HCT116 (cell line): ENCODE data around the gene ABCA1. TPM values are rescaled to one million over a fixed set of nuclear protein-coding genes. Genes with fewer than 3 reads are reported as not detected.

Experiments used
- ATAC-seq: fragments of 200-7000 bp; cut with Tn5 transposase; 2 replicates; pipeline ENCODE4 v1.9.1; 2020; ENCODE audit warnings: mild to moderate bottlenecking, moderate library complexity
- BruUV-seq: library from RNA; stranded (reverse); fragments of 400-500 nt; replicated peaks from 2 replicates; lab custom pipeline; 2021; lab: Mats Ljungman, UMichigan
- CTCF ChIA-PET: fragments of 300-600 bp; sonication (Branson Sonifier 250); formaldehyde crosslinking; loops from one replicate; lab custom pipeline; 2021; ENCODE audit warnings: antibody characterized with exemption; lab: Charles Lee
- POLR2A ChIA-PET: fragments of 300-600, 350-600 bp; sonication (Branson Sonifier 250); formaldehyde crosslinking; loops from one replicate; lab custom pipeline; 2021; ENCODE audit warnings: antibody characterized with exemption; lab: Charles Lee
- RAD21 ChIA-PET, 2 experiments: fragments of 300-600 bp; sonication (Branson Sonifier 250); formaldehyde crosslinking; loops; one replicate each; lab custom pipeline; 2023; ENCODE audit warnings: low total read pairs in 2 of 2; ENCODE audit not compliant: uncharacterized antibody in 2 of 2, unreplicated experiment in 2 of 2, low non-redundant PET in 1 of 2; lab: Charles Lee
- DNase-seq: peaks from one replicate; pipeline ENCODE4 v3.0.0-alpha.2; 2010; ENCODE audit warnings: low read depth, low spot score
- H2AFZ ChIP-seq: fragments of 200-600 bp; shearing (Covaris generic), sonication (generic); 2 replicates; pipeline ENCODE4 v1.6.1; 2017; ENCODE audit warnings: low read depth, mixed run types, mixed read lengths, antibody characterized with exemption, low read length; ENCODE audit not compliant: poor library complexity, severe bottlenecking
- H3K27ac ChIP-seq: 2 replicates; pipeline ENCODE4 v1.5.1; 2012; ENCODE audit warnings: low read depth, low read length
- H3K27me3 ChIP-seq: fragments of 200-600 bp; sonication (generic); 2 replicates; pipeline ENCODE4 v1.6.1; 2016; ENCODE audit warnings: mixed run types, low read length, mixed read lengths; ENCODE audit not compliant: insufficient read depth
- H3K36me3 ChIP-seq, 2 experiments: fragments of 200-500 bp in 1 of 2; fragments of 200-600 bp in 1 of 2; sonication (Bioruptor generic) in 1 of 2; sonication (generic) in 1 of 2; 2 replicates each; pipeline versions ENCODE4 v1.5.1 to v1.6.1; 2014 to 2016; ENCODE audit warnings: low read length in 2 of 2, inconsistent platforms in 1 of 2, mixed read lengths in 1 of 2, mixed run types in 1 of 2; ENCODE audit not compliant: insufficient read depth in 2 of 2, control insufficient read depth in 1 of 2
- H3K4me1 ChIP-seq, 2 experiments: fragments of 200-600 bp in 1 of 2; sonication (generic) in 1 of 2; 2 replicates each; pipeline versions ENCODE4 v1.5.1 to v1.6.1; 2012 to 2017; ENCODE audit warnings: low read length in 2 of 2, inconsistent platforms in 1 of 2, mild to moderate bottlenecking in 1 of 2, mixed read lengths in 1 of 2, mixed run types in 1 of 2, moderate library complexity in 1 of 2; ENCODE audit not compliant: insufficient read depth in 2 of 2, control insufficient read depth in 1 of 2
- H3K4me2 ChIP-seq: fragments of 200-600 bp; sonication (generic); 2 replicates; pipeline ENCODE4 v1.6.1; 2017; ENCODE audit warnings: mixed run types, low read length, mixed read lengths
- H3K4me3 ChIP-seq, 2 experiments: fragments of 200-600 bp in 1 of 2; sonication (generic) in 1 of 2; replicated peaks in 1 of 2; 2 replicates each; pipeline ENCODE4 v1.5.1; 2011 to 2016; ENCODE audit warnings: low read length in 2 of 2, control low read depth in 1 of 2, low read depth in 1 of 2, mild to moderate bottlenecking in 1 of 2, mixed read lengths in 1 of 2, mixed run types in 1 of 2
- H3K79me2 ChIP-seq: fragments of 200-600 bp; sonication (generic); 2 replicates; pipeline ENCODE4 v1.6.1; 2017; ENCODE audit warnings: mild to moderate bottlenecking, mixed run types, low read length, moderate library complexity, mixed read lengths; ENCODE audit not compliant: insufficient read depth
- H3K9ac ChIP-seq: fragments of 200-600 bp; sonication (generic); 2 replicates; pipeline ENCODE4 v1.6.1; 2016; ENCODE audit warnings: low read length, mixed read lengths
- H3K9me2 ChIP-seq: fragments of 200-600 bp; sonication (generic), shearing (Covaris generic); 2 replicates; pipeline ENCODE4 v1.6.1; 2017; ENCODE audit warnings: mixed run types, mild to moderate bottlenecking, moderate library complexity; ENCODE audit not compliant: insufficient read depth
- H3K9me3 ChIP-seq, 2 experiments: fragments of 200-500 bp in 1 of 2; fragments of 200-600 bp in 1 of 2; sonication (Bioruptor generic) in 1 of 2; sonication (generic) in 1 of 2; 2 replicates each; pipeline ENCODE4 v1.6.1; 2014 to 2017; ENCODE audit warnings: low read length in 2 of 2, mixed read lengths in 2 of 2, inconsistent platforms in 1 of 2, low read depth in 1 of 2, mild to moderate bottlenecking in 1 of 2, mixed run types in 1 of 2, moderate library complexity in 1 of 2; ENCODE audit not compliant: control insufficient read depth in 1 of 2, insufficient read depth in 1 of 2
- H4K20me1 ChIP-seq: fragments of 200-600 bp; sonication (generic), shearing (Covaris generic); 2 replicates; pipeline ENCODE4 v1.6.1; 2017; ENCODE audit warnings: mixed run types, mild to moderate bottlenecking, moderate library complexity; ENCODE audit not compliant: insufficient read depth
- CBX3 ChIP-seq: IDR thresholded peaks from 2 replicates; pipeline ENCODE4 v1.6.1; 2012; ENCODE audit warnings: low read depth
- EGR1 ChIP-seq: IDR thresholded peaks from 2 replicates; pipeline ENCODE4 v1.6.1; 2012; ENCODE audit warnings: low read depth
- EZH2 ChIP-seq: fragments of 200-600 bp; sonication (generic); IDR thresholded peaks from 2 replicates; pipeline ENCODE4 v1.6.1; 2017; ENCODE audit warnings: antibody characterized with exemption, mixed run types
- EZH2phosphoT487 ChIP-seq: fragments of 200-600 bp; IDR thresholded peaks from 2 replicates; pipeline ENCODE4 v1.6.1; 2018; ENCODE audit warnings: antibody characterized with exemption, borderline replicate concordance
- FOSL1 ChIP-seq: IDR thresholded peaks from 2 replicates; pipeline ENCODE4 v1.6.1; 2012; ENCODE audit warnings: low read depth
- JUND ChIP-seq: IDR thresholded peaks from 2 replicates; pipeline ENCODE4 v1.6.1; 2012
- POLR2A ChIP-seq: IDR thresholded peaks from 2 replicates; pipeline ENCODE4 v1.7.0; 2011; ENCODE audit warnings: borderline replicate concordance; ENCODE audit not compliant: insufficient read depth, insufficient read length; ENCODE audit errors: extremely low read depth
- POLR2AphosphoS5 ChIP-seq: IDR thresholded peaks from 2 replicates; pipeline ENCODE4 v1.6.1; 2011; ENCODE audit warnings: mild to moderate bottlenecking, low read depth, low read length, moderate library complexity
- RAD21 ChIP-seq: IDR thresholded peaks from 2 replicates; pipeline ENCODE4 v1.6.1; 2012; ENCODE audit warnings: low read depth, mild to moderate bottlenecking
- SP1 ChIP-seq: IDR thresholded peaks from 2 replicates; pipeline ENCODE4 v1.6.1; 2012; ENCODE audit warnings: low read depth
- TCF7L2 ChIP-seq: IDR thresholded peaks from 2 replicates; pipeline ENCODE4 v1.7.0; 2011; ENCODE audit warnings: borderline replicate concordance, inconsistent platforms; ENCODE audit not compliant: insufficient read depth, insufficient read length; ENCODE audit errors: extremely low read depth
- YY1 ChIP-seq: IDR thresholded peaks from 2 replicates; pipeline ENCODE4 v1.6.1; 2011; ENCODE audit warnings: low read length, low read depth, moderate library complexity, mild to moderate bottlenecking; ENCODE audit not compliant: insufficient replicate concordance; ENCODE audit errors: extremely low read depth
- ZFX ChIP-seq: fragments of 450-650 bp; IDR thresholded peaks from 2 replicates; pipeline ENCODE4 v1.6.1; 2017
- ZNF274 ChIP-seq: fragments of 200-500 bp; sonication (Bioruptor generic); IDR thresholded peaks from 2 replicates; pipeline ENCODE4 v1.6.1; 2014; ENCODE audit warnings: mild to moderate bottlenecking, low read depth, low read length, inconsistent platforms
- intact Hi-C: fragments of 100-400 bp; cut with micrococcal nuclease; formaldehyde crosslinking; loops from 2 replicates; pipeline ENCODE4 v1.10.0; 2022
- total RNA-seq: library from RNA; stranded (reverse); gene quantifications from one replicate; pipeline ENCODE4 v1.2.1, GENCODE V29; 2021; ENCODE audit not compliant: unreplicated experiment
- TF ChIP-seq, protein P1 (sequence below): IDR thresholded peaks from 2 replicates; pipeline ENCODE4 v1.6.1; 2012
- TF ChIP-seq, protein P2 (sequence below): IDR thresholded peaks from 2 replicates; pipeline ENCODE4 v1.6.1; 2012; ENCODE audit warnings: low read depth
- TF ChIP-seq, protein P3 (sequence below), 3 experiments: fragments of 200-600 bp in 1 of 3; sonication (generic) in 1 of 3; IDR thresholded peaks in 2 of 3; conservative IDR thresholded peaks in 1 of 3; 2 replicates each; pipeline ENCODE4 v1.5.1; 2012 to 2017; ENCODE audit warnings: low read depth in 2 of 3, low read length in 2 of 3, antibody characterized with exemption in 1 of 3, borderline replicate concordance in 1 of 3, control low read depth in 1 of 3, mild to moderate bottlenecking in 1 of 3, mixed read lengths in 1 of 3, mixed run types in 1 of 3, moderate library complexity in 1 of 3; ENCODE audit not compliant: insufficient read depth in 1 of 3
- TF ChIP-seq, protein P4 (sequence below): IDR thresholded peaks from 2 replicates; pipeline ENCODE4 v1.6.1; 2012
- TF ChIP-seq, protein P5 (sequence below): IDR thresholded peaks from 2 replicates; pipeline ENCODE4 v1.6.1; 2011; ENCODE audit warnings: mild to moderate bottlenecking, low read length, moderate library complexity; ENCODE audit not compliant: insufficient replicate concordance; ENCODE audit errors: extremely low read depth

The ABCA1 gene
- total RNA-seq, 1 experiment from 2014 or later: 0.89 TPM

DNA sequence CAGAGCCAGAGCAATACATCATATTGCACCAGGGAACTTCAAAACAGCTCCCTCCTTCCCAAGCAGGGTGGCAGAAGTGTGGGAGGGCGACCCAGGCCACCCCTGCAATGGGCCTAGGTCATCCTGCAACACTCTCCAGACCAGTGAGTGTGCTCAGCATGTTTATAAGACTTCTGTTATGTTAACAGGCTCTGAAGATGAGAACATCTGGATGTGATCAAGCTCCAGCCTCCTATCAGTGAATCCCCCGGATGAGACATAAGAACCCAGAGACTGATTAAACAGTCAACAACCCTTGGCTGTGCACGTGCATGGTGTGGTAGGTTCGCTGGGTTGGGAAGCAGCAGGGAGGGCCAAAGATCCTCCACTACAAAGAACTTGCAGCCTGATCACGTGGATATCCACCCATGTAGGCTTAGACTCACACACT, 63.3 kb downstream of the ABCA1 start:
- CTCF ChIA-PET: no interaction called here
- no peak for ATAC-seq

More for the DNA sequence above, 63.3 kb downstream of the ABCA1 start:
- Histone ChIP-seq H3K9me2 (no peaks in the 10 kb centered on the region), H4K20me1 (no peaks in the 10 kb centered on the region), H3K27ac (no peak overlapping the region), H3K36me3 (no peaks in the 10 kb centered on the region), H3K9ac (no peak overlapping the region), H3K4me2 (no peak overlapping the region), H3K4me3 (no peak overlapping the region), H2AFZ (no peak overlapping the region), H3K9me3 (no peaks in the 10 kb centered on the region), H3K27me3 (no peaks in the 10 kb centered on the region), H3K79me2 (no peaks in the 10 kb centered on the region), H3K4me1 (peaks cover 6 to 10% of the 10 kb centered on the region in 2 experiments; a peak in 2 of 4 replicates)
- DNase-seq: no peak
- POLR2A ChIA-PET: no interaction called here
- RAD21 ChIA-PET: no interaction called here
- no TSS peak for BruUV-seq
- TF ChIP-seq ZNF274 (no peak), RAD21 (no peak), POLR2AphosphoS5 (no peak), YY1 (no peak), EGR1 (no peak), CBX3 (no peak), ZFX (no peak), POLR2A (no peak), FOSL1 (no peak), JUND (no peak), EZH2 (no peak), TCF7L2 (no peak), SP1 (no peak), EZH2phosphoT487 (no peak)
- TF ChIP-seq, protein P1, sequence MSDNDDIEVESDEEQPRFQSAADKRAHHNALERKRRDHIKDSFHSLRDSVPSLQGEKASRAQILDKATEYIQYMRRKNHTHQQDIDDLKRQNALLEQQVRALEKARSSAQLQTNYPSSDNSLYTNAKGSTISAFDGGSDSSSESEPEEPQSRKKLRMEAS: no peak
- TF ChIP-seq, protein P2, sequence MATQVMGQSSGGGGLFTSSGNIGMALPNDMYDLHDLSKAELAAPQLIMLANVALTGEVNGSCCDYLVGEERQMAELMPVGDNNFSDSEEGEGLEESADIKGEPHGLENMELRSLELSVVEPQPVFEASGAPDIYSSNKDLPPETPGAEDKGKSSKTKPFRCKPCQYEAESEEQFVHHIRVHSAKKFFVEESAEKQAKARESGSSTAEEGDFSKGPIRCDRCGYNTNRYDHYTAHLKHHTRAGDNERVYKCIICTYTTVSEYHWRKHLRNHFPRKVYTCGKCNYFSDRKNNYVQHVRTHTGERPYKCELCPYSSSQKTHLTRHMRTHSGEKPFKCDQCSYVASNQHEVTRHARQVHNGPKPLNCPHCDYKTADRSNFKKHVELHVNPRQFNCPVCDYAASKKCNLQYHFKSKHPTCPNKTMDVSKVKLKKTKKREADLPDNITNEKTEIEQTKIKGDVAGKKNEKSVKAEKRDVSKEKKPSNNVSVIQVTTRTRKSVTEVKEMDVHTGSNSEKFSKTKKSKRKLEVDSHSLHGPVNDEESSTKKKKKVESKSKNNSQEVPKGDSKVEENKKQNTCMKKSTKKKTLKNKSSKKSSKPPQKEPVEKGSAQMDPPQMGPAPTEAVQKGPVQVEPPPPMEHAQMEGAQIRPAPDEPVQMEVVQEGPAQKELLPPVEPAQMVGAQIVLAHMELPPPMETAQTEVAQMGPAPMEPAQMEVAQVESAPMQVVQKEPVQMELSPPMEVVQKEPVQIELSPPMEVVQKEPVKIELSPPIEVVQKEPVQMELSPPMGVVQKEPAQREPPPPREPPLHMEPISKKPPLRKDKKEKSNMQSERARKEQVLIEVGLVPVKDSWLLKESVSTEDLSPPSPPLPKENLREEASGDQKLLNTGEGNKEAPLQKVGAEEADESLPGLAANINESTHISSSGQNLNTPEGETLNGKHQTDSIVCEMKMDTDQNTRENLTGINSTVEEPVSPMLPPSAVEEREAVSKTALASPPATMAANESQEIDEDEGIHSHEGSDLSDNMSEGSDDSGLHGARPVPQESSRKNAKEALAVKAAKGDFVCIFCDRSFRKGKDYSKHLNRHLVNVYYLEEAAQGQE: no peak
- TF ChIP-seq, protein P3, sequence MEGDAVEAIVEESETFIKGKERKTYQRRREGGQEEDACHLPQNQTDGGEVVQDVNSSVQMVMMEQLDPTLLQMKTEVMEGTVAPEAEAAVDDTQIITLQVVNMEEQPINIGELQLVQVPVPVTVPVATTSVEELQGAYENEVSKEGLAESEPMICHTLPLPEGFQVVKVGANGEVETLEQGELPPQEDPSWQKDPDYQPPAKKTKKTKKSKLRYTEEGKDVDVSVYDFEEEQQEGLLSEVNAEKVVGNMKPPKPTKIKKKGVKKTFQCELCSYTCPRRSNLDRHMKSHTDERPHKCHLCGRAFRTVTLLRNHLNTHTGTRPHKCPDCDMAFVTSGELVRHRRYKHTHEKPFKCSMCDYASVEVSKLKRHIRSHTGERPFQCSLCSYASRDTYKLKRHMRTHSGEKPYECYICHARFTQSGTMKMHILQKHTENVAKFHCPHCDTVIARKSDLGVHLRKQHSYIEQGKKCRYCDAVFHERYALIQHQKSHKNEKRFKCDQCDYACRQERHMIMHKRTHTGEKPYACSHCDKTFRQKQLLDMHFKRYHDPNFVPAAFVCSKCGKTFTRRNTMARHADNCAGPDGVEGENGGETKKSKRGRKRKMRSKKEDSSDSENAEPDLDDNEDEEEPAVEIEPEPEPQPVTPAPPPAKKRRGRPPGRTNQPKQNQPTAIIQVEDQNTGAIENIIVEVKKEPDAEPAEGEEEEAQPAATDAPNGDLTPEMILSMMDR (IDR thresholded peaks at IDR 0.05 in 2 of 3, conservative IDR thresholded peaks at IDR 0.05 in 1 of 3; ENCODE audit: borderline replicate concordance in 1 of 3, insufficient read depth in 1 of 3, low read depth in 2 of 3, low read length in 2 of 3): no peak
- TF ChIP-seq, protein P4, sequence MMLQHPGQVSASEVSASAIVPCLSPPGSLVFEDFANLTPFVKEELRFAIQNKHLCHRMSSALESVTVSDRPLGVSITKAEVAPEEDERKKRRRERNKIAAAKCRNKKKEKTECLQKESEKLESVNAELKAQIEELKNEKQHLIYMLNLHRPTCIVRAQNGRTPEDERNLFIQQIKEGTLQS: no peak
- TF ChIP-seq, protein P5, sequence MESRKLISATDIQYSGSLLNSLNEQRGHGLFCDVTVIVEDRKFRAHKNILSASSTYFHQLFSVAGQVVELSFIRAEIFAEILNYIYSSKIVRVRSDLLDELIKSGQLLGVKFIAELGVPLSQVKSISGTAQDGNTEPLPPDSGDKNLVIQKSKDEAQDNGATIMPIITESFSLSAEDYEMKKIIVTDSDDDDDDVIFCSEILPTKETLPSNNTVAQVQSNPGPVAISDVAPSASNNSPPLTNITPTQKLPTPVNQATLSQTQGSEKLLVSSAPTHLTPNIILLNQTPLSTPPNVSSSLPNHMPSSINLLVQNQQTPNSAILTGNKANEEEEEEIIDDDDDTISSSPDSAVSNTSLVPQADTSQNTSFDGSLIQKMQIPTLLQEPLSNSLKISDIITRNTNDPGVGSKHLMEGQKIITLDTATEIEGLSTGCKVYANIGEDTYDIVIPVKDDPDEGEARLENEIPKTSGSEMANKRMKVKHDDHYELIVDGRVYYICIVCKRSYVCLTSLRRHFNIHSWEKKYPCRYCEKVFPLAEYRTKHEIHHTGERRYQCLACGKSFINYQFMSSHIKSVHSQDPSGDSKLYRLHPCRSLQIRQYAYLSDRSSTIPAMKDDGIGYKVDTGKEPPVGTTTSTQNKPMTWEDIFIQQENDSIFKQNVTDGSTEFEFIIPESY: no peak
- intact Hi-C loops: loop anchor here (10.0 kb wide), 1 partner anchor 380 kb away; the partner anchor contains the start of gene SLC44A1
